HEK293 (cell line): ENCODE data around the gene TEX52.
A peak's percentile ranks its signal among the peaks of the same experiment; 100 is the strongest.

ENCODE experiments used
- CTCF ChIP-seq: fragments of 450-650 bp; formaldehyde crosslinking; IDR thresholded peaks from 2 replicates; pipeline ENCODE4 v1.5.1; 2016; ENCODE audit warnings: missing biosample characterization, missing genetic modification characterization
- TRIM28 ChIP-seq: IDR thresholded peaks from 2 replicates; pipeline ENCODE4 v1.6.1; 2011; ENCODE audit warnings: low read length, control low read depth, borderline replicate concordance
- ZFP41 ChIP-seq: fragments of 450-650 bp; formaldehyde crosslinking; IDR thresholded peaks from 2 replicates; pipeline ENCODE4 v1.5.1; 2016; ENCODE audit warnings: missing biosample characterization, missing genetic modification characterization, borderline replicate concordance
- ZNF132 ChIP-seq: fragments of 450-650 bp; formaldehyde crosslinking; IDR thresholded peaks from 2 replicates; pipeline ENCODE4 v1.5.1; 2017; ENCODE audit warnings: missing biosample characterization, missing genetic modification characterization, borderline replicate concordance
- ZNF19 ChIP-seq: fragments of 450-650 bp; formaldehyde crosslinking; IDR thresholded peaks from 2 replicates; pipeline ENCODE4; 2016; ENCODE audit warnings: missing biosample characterization, missing genetic modification characterization, low read depth
- ZNF704 ChIP-seq: fragments of 450-650 bp; formaldehyde crosslinking; IDR thresholded peaks from 2 replicates; pipeline ENCODE4 v1.5.1; 2016; ENCODE audit warnings: missing biosample characterization, missing genetic modification characterization
- TF ChIP-seq, protein P1 (sequence below): fragments of 450-650 bp; formaldehyde crosslinking; IDR thresholded peaks from 2 replicates; pipeline ENCODE4 v1.5.1; 2016; ENCODE audit warnings: missing biosample characterization, missing genetic modification characterization

- TF ChIP-seq CTCF (tag by site-specific recombination), result peak; percentile 27
- no peak for TF ChIP-seq ZNF704 (tag by site-specific recombination)
- no peak for TF ChIP-seq ZNF132 (tag by site-specific recombination)
- TF ChIP-seq, protein P1, sequence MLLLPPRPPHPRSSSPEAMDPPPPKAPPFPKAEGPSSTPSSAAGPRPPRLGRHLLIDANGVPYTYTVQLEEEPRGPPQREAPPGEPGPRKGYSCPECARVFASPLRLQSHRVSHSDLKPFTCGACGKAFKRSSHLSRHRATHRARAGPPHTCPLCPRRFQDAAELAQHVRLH (tag by site-specific recombination), result no peak
- no peak for TF ChIP-seq ZFP41 (tag by site-specific recombination)
- TF ChIP-seq ZNF19 (tag by site-specific recombination), result no peak
- TF ChIP-seq TRIM28, result no peak
Observed at GRCh38 chr12:2890388-2891239, 33.8 kb upstream of the TEX52 start, which contains the start of gene TULP3.
